Measurements from ENCODE around the gene CSF1. TPM values are rescaled to one million over a fixed set of nuclear protein-coding genes. Genes with fewer than 3 reads are reported as not detected.

Gene CSF1
- total RNA-seq, 1 donor from 2014 or later, result 5.8 TPM

DNA sequence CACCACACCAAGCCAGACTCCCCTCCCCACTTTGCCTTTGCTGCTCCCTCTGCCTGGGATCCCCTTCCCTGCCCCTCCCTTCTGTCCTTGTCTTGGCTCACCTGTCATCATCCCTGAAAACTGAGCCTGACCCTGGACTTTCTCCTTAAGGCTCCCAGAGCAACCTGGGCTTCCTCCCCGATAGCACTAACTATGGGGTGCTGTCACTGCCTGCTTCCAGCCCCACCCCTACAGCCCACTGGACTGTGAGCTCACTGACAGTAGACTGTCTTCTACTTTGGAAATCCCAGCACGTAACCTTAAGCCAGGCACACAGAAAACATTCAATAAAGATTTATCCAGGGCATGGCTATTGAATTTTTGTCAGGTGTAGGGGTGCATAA is 9.5 kb upstream of the CSF1 start:
- no peak for DNase-seq (ENCODE audit: low spot score)

DNA sequence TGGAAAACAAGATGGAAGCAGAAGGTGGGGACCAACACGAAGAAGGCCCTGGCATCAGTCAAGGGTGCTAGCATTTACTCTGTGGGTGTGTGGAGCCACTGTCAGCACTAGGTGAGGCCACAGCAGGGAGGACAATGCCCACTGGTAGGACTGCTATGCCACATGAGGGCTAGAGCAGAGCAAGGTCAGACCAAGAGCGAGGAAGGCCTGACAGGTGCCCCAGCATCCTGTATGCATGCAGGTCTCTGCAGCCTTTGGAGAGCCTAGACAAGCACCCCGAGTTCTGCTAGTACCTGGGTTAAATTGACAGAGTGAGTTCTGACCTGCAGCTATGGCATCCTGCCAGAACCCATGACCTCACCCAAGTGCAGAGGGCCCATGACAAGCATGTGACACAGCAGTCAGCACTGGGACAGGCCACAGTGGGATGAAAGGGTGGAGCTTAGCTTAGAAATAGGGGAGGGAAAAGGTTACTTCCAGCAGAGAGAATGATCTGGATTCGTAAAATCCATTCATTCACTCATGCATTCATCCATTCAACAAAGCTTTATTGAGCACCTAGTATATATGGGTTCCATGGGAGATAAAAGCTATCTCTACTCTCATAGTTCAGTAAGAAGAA is 9.0 kb upstream of the CSF1 start:
- DNase-seq (ENCODE audit: low spot score), result no peak

DNA sequence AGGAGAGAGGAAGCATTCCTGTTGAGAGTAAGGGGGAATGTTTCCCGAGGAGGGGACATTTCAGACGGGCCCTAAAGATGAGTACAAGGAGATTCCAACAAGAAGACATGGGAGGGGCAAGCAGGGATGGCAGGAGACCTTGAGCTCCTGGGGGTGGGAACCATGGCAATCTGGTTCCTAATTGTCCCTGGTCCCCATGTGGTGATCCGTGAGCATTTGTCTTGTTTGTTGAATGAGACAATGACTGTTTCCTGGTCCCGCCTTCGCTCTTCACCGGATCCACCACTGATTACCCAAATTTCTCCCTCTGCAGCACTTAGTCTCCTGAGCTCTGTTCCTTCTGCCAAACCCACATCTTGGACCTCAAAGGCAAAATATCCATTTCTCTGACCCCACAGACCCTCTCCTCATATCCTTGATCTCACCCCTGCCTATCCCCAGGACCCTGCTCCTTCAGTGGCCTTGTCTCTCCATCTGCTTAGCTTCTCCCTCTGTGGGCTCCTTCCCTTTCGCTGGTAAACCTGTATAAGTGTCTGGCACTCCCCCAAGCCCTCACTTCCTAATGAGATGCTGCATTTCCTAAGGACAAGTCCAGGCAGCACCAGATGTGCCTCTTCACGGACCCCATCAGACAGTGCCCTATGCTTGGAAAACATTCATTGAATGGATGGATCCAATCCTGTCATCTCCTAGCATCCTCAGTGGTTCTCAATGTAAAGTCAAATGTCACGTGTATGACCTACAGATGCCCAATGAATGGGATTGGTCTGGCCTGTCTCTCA is 8.3 kb upstream of the CSF1 start:
- DNase-seq (ENCODE audit: low spot score), result no peak

DNA sequence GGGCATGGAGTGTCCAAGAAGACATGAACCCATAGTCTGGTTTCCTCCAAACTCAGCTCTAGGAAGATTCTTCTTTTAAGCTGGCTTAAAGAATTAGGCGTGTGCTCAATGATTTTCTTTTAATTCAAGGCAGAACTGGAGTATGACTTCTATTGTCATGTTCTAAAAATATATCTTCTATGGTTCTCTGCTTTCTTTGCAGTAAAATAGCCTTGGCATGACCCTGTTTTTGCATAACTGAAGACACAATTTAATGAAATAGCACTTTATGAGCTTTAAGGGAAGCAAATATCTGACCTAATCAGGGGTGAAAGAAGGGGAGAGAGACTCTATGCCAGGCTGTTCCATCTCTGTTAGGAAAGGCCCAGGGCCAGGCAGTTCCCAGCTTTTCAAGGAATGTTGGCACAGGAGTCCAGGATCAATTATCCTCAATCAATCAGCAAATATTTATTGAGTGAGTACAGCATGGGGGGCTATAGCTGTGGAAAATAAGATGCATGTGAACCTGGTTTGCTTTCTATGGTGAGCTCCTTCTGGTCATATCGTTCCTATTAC is 7.2 kb upstream of the CSF1 start:
- DNase-seq (ENCODE audit: low spot score), result no peak

DNA sequence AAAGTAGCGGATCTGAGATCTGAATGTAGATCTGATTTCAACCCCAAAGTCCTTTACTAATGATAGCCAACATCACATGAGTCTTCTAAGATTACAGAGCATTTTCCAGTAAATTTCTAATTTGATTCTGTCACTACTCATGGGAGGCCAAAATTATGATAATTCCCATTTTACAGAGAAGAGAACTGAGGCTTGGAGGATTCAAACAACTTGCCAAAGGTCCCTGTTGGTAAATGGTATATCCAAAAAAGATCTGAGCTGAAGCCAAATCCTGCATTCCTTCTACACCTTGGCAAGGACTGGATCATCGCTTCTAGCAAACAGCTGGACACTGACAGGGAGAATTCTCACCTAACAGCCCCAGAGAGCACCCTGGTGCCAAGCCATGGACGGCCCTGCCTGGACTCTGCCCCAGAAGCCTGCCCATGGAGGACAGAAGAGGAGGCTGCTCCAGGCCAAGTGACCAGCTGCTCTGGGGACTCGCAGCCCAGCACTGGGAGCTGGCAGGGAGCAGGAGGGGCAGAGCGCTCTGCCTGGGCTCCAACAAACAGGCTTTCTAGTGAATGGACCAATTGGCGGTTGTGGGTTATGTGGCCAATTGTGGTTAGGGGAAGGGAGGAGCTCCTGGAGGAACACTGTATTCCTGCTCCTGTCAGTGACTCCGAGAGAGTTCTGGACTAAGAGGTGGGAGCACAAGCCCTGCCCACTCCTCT is 6.4 kb upstream of the CSF1 start:
- DNase-seq (ENCODE audit: low spot score), result no peak

DNA sequence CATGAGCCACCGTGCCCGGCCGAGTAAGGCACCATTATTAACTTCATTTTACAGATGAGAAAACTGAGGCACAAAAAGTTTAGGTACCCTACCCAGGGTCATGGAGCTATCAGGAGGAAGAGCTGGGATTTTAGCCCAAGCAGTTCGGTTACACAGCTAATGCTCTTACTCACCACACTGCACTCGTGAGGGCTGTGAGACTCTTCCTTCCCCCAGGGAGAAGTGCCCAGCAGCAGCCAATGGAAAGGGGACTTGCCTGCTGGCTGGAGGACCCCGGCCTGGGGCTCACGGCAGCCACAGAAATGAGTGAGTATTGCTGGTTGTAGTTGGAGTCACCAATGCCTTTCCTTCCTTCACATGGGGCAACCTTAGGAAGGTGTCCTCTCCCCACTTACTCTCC is 5.2 kb upstream of the CSF1 start:
- no peak for DNase-seq (ENCODE audit: low spot score)

DNA sequence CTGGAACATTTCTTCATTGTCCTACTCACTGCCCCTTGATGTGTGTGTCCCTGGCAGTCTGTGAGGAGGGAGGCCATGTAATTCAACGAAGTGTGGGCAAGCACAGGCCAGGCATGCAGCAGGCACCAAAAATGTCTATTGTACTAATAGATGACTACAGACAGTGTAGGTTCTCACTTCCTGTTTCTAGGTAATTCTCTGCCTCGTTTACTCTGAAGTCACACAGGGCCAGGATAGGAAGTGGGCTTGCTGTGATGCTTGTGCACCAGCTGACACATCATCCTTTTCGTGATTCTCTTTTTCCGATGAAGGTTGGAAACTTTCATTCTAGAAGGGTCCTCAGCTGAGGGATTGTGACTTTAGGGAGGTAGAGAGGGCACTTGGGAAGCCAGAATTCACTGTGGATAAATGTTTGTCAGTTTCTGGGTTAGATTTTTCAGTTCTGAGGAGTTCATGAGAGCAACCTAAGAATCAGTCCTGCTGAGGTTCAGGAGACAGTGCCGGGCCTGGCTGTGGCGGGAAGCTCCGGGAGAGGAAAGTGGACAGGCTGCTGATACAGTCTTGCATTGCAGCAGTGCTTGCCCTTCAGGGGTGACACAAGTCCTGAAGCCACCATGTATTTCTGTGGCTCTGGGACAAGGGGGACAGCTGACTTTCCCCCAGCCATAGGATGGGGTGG is 4.3 kb upstream of the CSF1 start:
- no peak for DNase-seq (ENCODE audit: low spot score)

DNA sequence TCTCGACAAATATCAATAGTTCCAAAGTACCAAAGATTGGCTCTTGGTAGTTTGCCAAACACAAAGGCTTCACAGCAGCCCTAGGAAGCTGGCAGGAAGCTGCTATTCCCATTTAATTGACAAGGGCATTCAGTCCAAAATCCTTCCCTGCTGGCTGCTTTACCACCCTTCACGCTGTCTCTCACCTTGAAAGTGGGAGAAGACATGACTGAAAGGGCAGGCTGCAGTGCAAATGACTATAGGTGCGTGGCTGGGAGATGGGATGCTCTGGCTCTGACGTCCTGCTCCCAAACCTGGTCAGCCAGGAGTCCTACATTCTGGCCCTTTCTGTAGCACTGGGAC is 3.8 kb upstream of the CSF1 start:
- no peak for DNase-seq (ENCODE audit: low spot score)

DNA sequence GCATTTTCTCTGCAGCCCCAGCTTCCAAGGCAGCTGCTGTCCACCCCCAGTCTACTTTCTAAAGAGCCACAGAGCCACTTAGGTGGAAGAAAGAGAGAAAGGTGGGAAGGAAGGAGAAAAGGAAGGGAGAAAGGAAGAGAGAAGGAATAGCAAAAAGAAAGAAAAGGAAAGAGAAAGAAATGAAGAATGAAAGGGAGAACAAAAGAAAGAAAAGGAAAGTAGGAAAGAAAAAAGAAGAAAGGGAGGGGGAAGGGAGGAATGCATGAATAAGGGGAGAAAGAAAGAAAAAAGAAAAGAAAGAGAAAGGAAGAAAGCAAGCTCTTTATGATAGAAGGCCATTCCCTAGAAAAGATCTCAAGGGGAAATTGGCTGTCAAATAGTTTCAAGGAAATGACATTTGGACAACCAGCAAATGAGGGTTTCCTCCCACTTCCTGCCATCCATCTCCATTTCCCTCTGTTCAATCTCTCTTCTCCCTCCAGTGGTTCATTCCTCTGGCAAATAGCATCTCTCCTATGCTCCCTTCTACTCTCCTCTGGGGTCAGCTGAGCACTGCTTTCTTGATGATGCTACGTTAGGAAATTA is 3.4 kb upstream of the CSF1 start:
- no peak for DNase-seq (ENCODE audit: low spot score)

DNA sequence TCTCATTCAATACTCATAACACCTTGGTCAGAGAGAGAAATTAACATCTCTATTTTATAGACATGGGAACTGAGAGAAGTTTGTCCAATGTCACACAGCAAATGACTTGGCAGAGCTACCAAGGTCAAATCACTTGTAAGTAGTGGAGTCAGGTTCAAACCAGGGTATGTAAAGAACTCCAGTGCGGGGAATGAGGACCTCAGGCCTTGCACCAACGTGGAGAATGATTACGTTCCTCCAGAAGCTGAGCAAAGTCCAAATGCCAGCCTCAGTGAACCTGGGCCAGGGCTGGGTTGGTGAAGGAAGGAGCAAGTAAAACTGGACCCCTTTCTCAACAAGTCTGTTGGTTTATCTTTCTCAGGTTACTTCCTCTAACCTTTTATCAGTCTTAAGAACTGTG is 1.8 kb upstream of the CSF1 start:
- no peak for DNase-seq (ENCODE audit: low spot score)

DNA sequence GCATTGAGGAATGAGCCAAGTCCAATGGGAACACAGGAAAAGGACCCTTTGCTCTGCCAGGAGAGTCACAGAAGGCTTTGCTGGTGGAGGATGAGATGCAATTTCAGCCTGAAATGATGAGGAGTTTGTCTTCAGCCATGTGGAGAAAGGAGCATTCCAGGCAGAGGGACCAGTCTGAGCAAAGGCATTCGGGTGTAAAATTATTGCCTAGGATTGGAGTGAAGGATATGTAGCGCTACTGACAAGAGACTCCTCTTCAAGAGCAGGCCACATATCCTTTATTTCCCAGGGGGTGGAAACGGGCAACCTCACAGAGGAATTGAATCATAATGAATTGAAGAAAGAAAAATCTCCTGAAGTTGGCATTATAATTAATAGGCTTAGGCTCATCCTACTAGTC is 1.1 kb upstream of the CSF1 start:
- DNase-seq (ENCODE audit: low spot score), result no peak

DNA sequence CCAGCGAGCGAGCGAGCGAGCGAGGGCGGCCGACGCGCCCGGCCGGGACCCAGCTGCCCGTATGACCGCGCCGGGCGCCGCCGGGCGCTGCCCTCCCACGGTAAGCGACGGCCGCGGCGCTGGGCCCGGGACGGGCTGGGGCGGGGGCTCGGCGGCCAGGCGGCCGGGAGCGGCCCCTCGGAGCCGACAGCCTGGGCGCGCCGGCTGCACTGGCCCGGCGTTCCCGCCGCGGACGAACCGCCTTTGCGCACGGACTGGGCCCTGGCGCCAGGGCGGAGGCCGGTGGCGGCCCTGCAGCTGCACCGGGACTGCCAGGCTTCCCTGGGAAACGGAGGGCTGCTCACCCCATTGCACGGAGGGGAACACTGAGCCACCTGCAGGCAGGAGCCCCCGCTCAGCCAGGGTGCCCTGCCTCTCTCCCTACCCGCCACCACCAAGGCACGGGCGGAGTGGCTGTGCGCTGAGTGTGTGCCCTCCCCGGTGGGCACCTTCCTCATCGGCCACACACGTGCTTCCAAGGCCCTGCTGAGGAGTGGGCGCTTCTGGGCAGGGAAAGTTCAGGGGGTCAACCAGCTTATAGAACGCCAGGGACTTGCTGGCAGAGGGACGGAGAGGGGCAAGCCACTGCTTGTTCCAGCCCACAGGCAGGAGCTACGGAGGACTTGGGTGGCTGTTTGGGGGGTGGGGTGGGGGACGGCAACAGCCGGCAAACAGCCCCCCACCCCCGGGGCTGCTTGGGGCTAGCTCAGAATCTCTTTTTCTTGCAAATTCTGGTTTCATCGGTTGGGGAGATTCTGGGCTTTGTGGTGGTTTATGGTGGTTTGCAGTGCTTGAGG is 532 bp downstream of the CSF1 start:
- DNase-seq (ENCODE audit: low spot score), result no peak

DNA sequence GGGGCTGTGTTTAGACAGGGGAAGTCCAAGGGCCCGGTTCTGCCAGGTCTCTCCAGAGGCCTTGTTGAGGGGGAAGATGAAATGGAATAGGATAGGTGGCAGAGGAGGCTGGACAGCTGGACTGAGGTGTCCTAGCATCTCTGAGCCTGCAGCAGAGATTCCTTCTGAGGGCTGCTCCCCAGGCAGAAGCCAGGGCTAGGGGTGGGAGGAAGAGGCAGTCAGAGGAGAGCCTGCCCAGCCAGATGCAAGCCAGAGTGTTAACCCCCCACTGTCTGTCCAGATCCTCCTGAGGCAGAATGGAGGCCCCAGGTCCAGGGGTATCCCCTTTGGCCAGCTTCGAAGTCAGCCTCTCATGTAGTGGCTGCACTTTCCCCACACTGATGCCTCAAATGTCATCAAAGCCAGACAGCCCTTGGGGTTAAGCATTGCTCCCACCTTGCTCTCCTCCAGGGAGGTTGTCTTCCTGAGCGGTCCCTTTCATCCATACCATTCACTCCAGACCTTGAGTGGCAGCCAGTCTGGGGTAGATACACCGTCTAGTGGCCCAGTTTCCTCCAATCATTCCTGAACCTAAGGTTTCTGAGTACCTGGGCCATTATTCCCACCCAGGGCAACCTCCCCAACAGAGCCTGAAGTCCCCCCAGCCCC is 1.7 kb downstream of the CSF1 start:
- no peak for DNase-seq (ENCODE audit: low spot score)

DNA sequence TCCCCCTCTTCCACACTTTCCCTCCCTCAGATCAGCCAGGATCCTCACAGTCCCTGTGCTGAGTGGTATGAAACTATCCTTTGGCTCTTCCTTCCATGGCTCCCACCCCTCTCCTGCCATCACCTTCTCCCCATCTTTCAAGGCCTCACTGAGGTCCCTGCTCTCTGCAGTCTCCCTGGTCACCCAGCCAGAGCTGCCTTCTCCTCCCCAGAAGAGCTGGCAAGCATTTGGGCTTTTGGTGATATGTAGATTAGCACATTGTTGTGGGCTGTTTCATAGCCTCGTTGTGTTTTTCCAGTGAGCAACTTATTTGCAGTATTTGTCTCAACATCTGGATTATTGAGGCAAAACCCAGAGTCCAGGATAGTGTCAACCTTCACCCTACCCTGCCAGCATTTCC is 2.2 kb downstream of the CSF1 start:
- DNase-seq (ENCODE audit: low spot score), result no peak

DNA sequence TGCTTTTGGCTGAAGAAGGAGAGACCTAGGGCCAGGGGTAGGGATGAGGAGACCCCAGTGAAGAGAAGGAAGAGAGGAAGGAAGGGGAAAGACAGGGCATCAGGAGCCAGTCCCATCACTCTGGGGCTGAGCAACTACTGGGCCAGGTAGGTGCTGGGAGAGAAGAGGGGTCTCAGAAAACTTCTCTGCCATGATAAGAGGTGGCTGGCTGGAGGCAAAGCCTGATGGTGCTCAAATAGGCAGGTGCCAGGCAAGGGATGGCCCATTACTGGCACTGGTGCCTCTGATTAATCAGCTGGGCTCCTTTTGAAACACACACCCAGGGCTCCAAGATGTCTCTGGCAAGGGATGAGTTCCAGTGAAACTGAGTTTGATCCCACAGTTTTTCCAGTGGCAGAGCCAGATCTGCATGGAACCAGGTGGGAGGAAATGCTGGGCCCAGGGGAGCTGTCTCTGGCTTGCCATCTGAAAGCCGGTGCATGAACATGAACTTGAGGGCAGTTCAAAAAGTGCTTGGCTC is 2.8 kb downstream of the CSF1 start:
- DNase-seq (ENCODE audit: low spot score), result no peak

DNA sequence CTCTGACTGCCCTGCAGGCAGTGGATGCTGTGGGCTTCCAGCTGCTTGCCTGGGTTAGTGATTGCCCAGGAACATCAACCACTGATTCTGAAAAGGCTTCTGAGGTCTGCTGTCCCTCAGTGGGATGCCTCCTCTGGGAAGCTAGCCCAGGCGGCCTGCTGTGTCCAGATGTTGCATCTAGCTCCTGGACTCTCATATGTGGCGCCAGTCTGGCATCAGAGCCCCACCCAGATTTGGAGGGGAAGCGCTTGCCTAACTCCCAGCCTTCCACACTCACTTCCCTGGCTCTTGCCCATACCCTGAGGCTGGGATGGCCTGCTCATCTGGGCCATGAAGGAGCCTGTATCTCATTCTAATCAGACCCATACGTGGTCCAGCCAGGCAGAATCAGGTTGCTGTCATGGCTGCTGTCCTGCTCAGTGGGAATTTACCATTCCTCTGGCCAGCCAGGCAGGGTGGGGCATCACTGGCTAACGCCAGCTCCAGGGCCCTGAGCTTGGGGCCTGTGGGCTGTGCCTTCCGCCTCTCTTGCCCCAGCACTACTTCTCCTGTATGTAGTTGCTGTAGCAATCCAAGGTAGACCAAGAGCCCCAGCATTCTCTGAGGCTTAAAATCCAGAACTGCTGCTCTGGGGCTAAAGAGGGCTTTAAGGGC is 4.1 kb downstream of the CSF1 start:
- no peak for DNase-seq (ENCODE audit: low spot score)

DNA sequence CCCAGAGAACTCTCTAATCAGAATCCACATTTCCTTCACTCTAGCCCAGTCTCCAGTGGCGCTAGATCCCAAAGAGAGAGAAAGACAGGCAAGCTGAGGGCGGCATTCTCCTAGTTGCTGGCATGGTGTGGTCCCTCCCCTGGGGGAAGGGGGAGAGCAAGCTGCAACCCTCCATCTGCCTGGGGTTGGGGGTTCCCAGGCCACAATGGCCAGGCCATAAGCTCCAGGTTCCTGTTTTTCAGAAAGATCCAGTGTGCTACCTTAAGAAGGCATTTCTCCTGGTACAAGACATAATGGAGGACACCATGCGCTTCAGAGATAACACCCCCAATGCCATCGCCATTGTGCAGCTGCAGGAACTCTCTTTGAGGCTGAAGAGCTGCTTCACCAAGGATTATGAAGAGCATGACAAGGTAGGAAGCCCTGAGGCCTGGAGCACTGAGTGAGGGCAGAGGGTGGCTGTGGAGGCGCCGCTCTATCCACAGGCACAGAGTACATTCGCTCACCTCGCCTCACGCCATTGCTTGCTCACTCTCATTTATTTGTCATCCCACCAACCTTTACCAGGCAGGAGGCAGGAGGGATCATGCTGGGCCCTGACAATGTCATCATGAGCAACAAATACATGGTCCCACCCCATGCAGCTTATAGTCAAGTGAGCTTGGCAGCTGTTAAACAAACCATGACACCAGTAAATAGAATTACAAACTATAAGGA is 6.6 kb downstream of the CSF1 start:
- DNase-seq (ENCODE audit: low spot score), result no peak

DNA sequence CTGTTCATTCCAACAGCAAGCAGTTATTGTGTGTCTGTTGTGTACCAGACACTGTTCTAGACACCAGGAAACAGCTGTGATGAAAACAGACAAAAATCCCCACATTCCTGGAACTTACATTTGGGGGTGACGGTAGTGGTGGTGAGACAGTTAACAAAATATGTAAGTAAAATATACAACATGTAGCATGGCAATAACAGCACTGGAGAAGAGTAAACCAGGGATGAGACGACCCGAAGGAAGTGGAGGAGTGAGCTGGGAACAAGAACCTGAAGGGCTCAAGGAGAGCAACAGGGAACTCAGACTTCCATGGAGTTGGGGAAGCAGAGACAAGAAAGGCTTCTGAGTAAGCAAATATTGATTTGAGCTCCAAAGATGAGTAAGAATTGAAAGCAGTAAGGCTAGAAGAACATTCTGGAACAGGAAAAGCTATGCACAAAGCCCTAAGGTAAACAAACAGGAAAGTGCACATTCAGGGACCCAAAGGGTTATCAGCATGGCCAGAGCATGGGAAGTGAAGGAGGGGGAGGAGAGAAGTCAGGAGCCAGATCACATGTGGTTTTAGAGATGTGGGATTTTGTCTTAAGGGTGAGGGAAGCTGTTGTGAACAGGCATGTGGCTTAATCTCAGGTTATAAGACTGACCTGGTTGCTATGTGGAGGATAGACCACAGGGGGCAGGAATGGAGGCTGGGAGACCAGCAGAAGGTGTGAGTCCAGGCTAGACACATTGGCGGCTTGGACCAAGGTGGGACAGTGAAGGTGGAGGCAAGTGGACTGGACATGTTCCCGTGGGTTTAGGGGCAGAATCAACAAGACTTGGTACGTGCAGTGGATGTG is 7.3 kb downstream of the CSF1 start:
- DNase-seq (ENCODE audit: low spot score), result no peak
